GM12878 (cell line): Measurements from ENCODE around the gene OLA1. TPM values are rescaled to one million over a fixed set of nuclear protein-coding genes. Genes with fewer than 3 reads are reported as not detected.

ENCODE experiments used
- ATAC-seq: fragments of 200-7000 bp; cut with Tn5 transposase; 3 replicates; pipeline ENCODE4 v1.9.1; 2020; ENCODE audit warnings: mild to moderate bottlenecking, moderate library complexity
- BruUV-seq: library from RNA; stranded (reverse); fragments of 400-500 nt; replicated peaks from 2 replicates; lab custom pipeline; 2021; lab: Mats Ljungman, UMichigan
- CTCF ChIA-PET: fragments of 300-600 bp; sonication (Branson Sonifier 250); formaldehyde crosslinking; extraction: SDS; loops from one replicate; lab custom pipeline; 2021; ENCODE audit warnings: inconsistent platforms; lab: Yijun Ruan, JAX
- POLR2A ChIA-PET: fragments of 350-600 bp; formaldehyde crosslinking; extraction: SDS; loops from one replicate; lab custom pipeline; 2021; ENCODE audit warnings: inconsistent platforms; lab: Charles Lee
- RAD21 ChIA-PET: fragments of 300-600 bp; sonication (Branson Sonifier 250); formaldehyde crosslinking; loops from one replicate; lab custom pipeline; 2023; ENCODE audit warnings: antibody characterized with exemption; ENCODE audit not compliant: unreplicated experiment; lab: Charles Lee
- SMC1A ChIA-PET: fragments of 300-600 bp; sonication (Branson Sonifier 250); formaldehyde crosslinking; loops from one replicate; lab custom pipeline; 2023; ENCODE audit not compliant: unreplicated experiment, uncharacterized antibody; lab: Charles Lee
- DNase-seq: peaks from one replicate; pipeline ENCODE4 v3.0.0-alpha.2; 2011; ENCODE audit warnings: low read depth, low spot score
- FAIRE-seq: peaks from 3 replicates; lab custom pipeline; 2011; peaks lifted over from hg19 to GRCh38; lab: Jason Lieb, UNC
- H2AFZ ChIP-seq: 2 replicates; pipeline ENCODE4 v1.6.0; 2011; ENCODE audit warnings: low read depth, low read length, control low read depth; ENCODE audit not compliant: control insufficient read depth
- H3K27ac ChIP-seq: 2 replicates; pipeline ENCODE4 v1.5.1; 2011; ENCODE audit warnings: control low read depth; ENCODE audit not compliant: control insufficient read depth, insufficient read depth
- H3K27me3 ChIP-seq, 2 experiments: replicated peaks in 1 of 2; 2 replicates each; pipeline versions ENCODE4 v1.6.0 to v1.6.1; 2011; ENCODE audit warnings: low read length in 1 of 2; ENCODE audit not compliant: control insufficient read depth in 2 of 2, insufficient read depth in 2 of 2
- H3K36me3 ChIP-seq, 2 experiments: 2 replicates each; pipeline ENCODE4 v1.5.1; 2011; ENCODE audit warnings: low read length in 1 of 2; ENCODE audit not compliant: control insufficient read depth in 2 of 2, insufficient read depth in 2 of 2
- H3K4me1 ChIP-seq: 2 replicates; pipeline ENCODE4 v1.6.1; 2011; ENCODE audit warnings: mild to moderate bottlenecking, low read length, moderate library complexity, mixed read lengths; ENCODE audit not compliant: control insufficient read depth, insufficient read depth
- H3K4me2 ChIP-seq: 2 replicates; pipeline ENCODE4 v1.6.0; 2011; ENCODE audit warnings: control low read depth; ENCODE audit not compliant: control insufficient read depth, insufficient read depth
- H3K4me3 ChIP-seq: fragments of 200-600 bp; sonication (generic); 2 replicates; pipeline ENCODE4 v1.5.1; 2016
- H3K79me2 ChIP-seq: 2 replicates; pipeline ENCODE4 v1.6.0; 2011; ENCODE audit warnings: low read length; ENCODE audit not compliant: control insufficient read depth, insufficient read depth
- H3K9ac ChIP-seq: 2 replicates; pipeline ENCODE4 v1.8.0; 2011; ENCODE audit warnings: low read length, control low read depth, mixed read lengths; ENCODE audit not compliant: control insufficient read depth, insufficient read depth
- H3K9me3 ChIP-seq: replicated peaks from 3 replicates; pipeline ENCODE4 v1.5.1; 2011; ENCODE audit warnings: mild to moderate bottlenecking, low read length; ENCODE audit not compliant: control insufficient read depth, insufficient read depth
- H4K20me1 ChIP-seq: 2 replicates; pipeline ENCODE4 v1.6.0; 2011; ENCODE audit not compliant: control insufficient read depth, insufficient read depth
- BMI1 ChIP-seq: fragments of 450-650 bp; IDR thresholded peaks from 2 replicates; pipeline ENCODE4 v1.6.1; 2016; ENCODE audit warnings: mild to moderate bottlenecking, moderate library complexity, borderline replicate concordance
- CBX3 ChIP-seq: fragments of 200-600 bp; sonication (generic); IDR thresholded peaks from 2 replicates; pipeline ENCODE4 v1.6.1; 2016; ENCODE audit warnings: low read depth, borderline replicate concordance
- CBX5 ChIP-seq: sonication (generic); IDR thresholded peaks from 2 replicates; pipeline ENCODE4 v1.6.1; 2016; ENCODE audit warnings: low read depth, moderate library complexity, mild to moderate bottlenecking, inconsistent platforms
- CHD1 ChIP-seq: IDR thresholded peaks from 2 replicates; pipeline ENCODE4 v1.6.1; 2012; ENCODE audit warnings: low read depth, low read length, improper control_type of control experiment
- CREM ChIP-seq: IDR thresholded peaks from 2 replicates; pipeline ENCODE4 v1.6.1; 2014; ENCODE audit warnings: antibody characterized with exemption, low read depth
- DPF2 ChIP-seq: fragments of 450-650 bp; IDR thresholded peaks from 2 replicates; pipeline ENCODE4 v1.6.1; 2017; ENCODE audit warnings: mild to moderate bottlenecking
- JUNB ChIP-seq: IDR thresholded peaks from 2 replicates; pipeline ENCODE4 v1.6.1; 2016; ENCODE audit warnings: antibody characterized with exemption, mild to moderate bottlenecking
- JUND ChIP-seq: IDR thresholded peaks from 2 replicates; pipeline ENCODE4 v1.6.1; 2012; ENCODE audit warnings: low read depth, mild to moderate bottlenecking, low read length, improper control_type of control experiment, moderate library complexity
- MYB ChIP-seq: fragments of 150-350 bp; IDR thresholded peaks from 2 replicates; pipeline ENCODE4 v1.6.1; 2014; ENCODE audit warnings: mild to moderate bottlenecking, low read depth, low read length, borderline replicate concordance
- POLR2AphosphoS2 ChIP-seq: IDR thresholded peaks from 2 replicates; pipeline ENCODE4 v1.6.1; 2011; ENCODE audit warnings: low read depth, mild to moderate bottlenecking, low read length, improper control_type of control experiment, moderate library complexity
- RCOR1 ChIP-seq: conservative IDR thresholded peaks from 2 replicates; pipeline ENCODE4 v1.6.1; 2012; ENCODE audit warnings: low read depth, low read length, improper control_type of control experiment
- RFX5 ChIP-seq: IDR thresholded peaks from 2 replicates; pipeline ENCODE4 v1.6.1; 2011; ENCODE audit warnings: low read depth, low read length, improper control_type of control experiment
- TARDBP ChIP-seq: IDR thresholded peaks from 2 replicates; pipeline ENCODE4 v1.6.1; 2016; ENCODE audit warnings: borderline replicate concordance
- WGBS: methylation state at CpG from one replicate; pipeline ENCODE4 v1.1.6; 2016; ENCODE audit warnings: low lambda C conversion rate; ENCODE audit not compliant: insufficient replicate concordance, insufficient coverage; ENCODE audit errors: missing lambda C conversion rate; 5-methylcytosine and 5-hydroxymethylcytosine counted together
- in situ Hi-C: fragments of 300-500 bp; cut with MboI; formaldehyde crosslinking; loops from 9 replicates; pipeline ENCODE4 v1.14.3; 2018; ENCODE audit warnings: mixed read lengths
- intact Hi-C: fragments of 100-400 bp; cut with micrococcal nuclease; formaldehyde crosslinking; loops from one replicate; pipeline ENCODE4 v1.14.2; 2022; ENCODE audit not compliant: unreplicated experiment
- polyA plus RNA-seq, 11 experiments: library from polyadenylated mRNA; depleted of rRNA in 4 of 11; unstranded in 6 of 11; stranded (reverse) in 5 of 11; fragments of >200 nt; fragmentation: Nextera tagmentation in 4 of 11; fragmentation: Illumina TruSeq in 1 of 11; extraction: Ambion mirVana in 4 of 11; extraction: Trizol in 1 of 11; gene quantifications; 1 replicate in 1 of 11; 2 replicates in 10 of 11; pipeline versions ENCODE4 v1.2.1 to v1.2.3, GENCODE V29; 2011 to 2016; ENCODE audit warnings: inconsistent platforms in 2 of 11, missing spikeins in 2 of 11, low read depth in 1 of 11
- total RNA-seq, 4 experiments: library from RNA; depleted of rRNA in 3 of 4; stranded (reverse); fragments of >200 nt in 3 of 4; fragmentation: Illumina TruSeq in 1 of 4; extraction: Trizol in 1 of 4; gene quantifications; 2 replicates each; pipeline versions ENCODE4 v1.2.1 to v1.2.3, GENCODE V29; 2013 to 2021
- TF ChIP-seq, protein P1 (sequence below): IDR thresholded peaks from 2 replicates; pipeline ENCODE4 v1.6.1; 2012; ENCODE audit warnings: low read depth, low read length, improper control_type of control experiment

Gene OLA1
- total and polyA plus RNA-seq, 10 of the 15 experiments (the other 5 are each of a cell fraction or from before 2014, with no cell fraction given), result 107 to 238 (median 142) TPM

DNA sequence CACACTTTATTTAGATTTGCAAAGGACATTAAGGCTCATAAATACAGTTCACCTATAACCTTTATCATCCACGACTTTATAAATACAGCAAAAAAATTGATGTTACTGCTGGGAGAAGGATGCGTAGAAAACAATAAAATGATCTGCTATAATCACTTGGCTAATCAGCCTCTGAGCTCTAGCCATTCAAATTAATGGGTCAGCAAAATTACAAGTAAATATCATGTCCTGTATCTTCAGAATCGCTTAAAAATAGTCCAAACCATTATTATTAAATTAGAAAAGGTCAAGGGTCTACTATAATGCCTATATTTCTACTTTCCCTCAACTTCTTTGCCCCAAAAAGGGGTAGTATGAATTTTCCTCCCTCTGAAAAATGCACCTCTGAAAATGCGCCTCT is 40.3 kb downstream of the OLA1 start:
- Histone ChIP-seq H3K9ac (no peak overlapping the region), H4K20me1 (no peaks in the 10 kb centered on the region), H3K79me2 (peaks cover 3% of the 10 kb centered on the region)
- in situ Hi-C loops, result no loop called here
- BruUV-seq, result no TSS peak
- TF ChIP-seq CREM (no peak), CBX3 (no peak), POLR2AphosphoS2 (no peak), MYB (no peak), CHD1 (no peak), BMI1 (no peak), DPF2 (no peak), JUNB (no peak), TARDBP (no peak), JUND (no peak), CBX5 (no peak), RCOR1 (no peak), RFX5 (no peak)
- TF ChIP-seq, protein P1, sequence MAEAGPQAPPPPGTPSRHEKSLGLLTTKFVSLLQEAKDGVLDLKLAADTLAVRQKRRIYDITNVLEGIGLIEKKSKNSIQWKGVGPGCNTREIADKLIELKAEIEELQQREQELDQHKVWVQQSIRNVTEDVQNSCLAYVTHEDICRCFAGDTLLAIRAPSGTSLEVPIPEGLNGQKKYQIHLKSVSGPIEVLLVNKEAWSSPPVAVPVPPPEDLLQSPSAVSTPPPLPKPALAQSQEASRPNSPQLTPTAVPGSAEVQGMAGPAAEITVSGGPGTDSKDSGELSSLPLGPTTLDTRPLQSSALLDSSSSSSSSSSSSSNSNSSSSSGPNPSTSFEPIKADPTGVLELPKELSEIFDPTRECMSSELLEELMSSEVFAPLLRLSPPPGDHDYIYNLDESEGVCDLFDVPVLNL, result no peak
- TF ChIP-seq, all 136 proteins: peak for 0
- ChIA-PET POLR2A (interaction anchor here (1.1 kb wide), 1 partner anchor 11 kb away, joined by 3 read pairs; no protein-coding TSS in a partner anchor), CTCF (interaction anchor here (1.1 kb wide), 1 partner anchor 11 kb away, joined by 3 read pairs; no protein-coding TSS in a partner anchor), SMC1A (interaction anchor here (1.9 to 3.2 kb wide), 2 partner anchors 10 to 11 kb away, joined by 11 read pairs; no protein-coding TSS in a partner anchor), RAD21 (no interaction called here)
- DNase-seq, result no peak
- H3K36me3 ChIP-seq, result peaks cover 0 to 10% of the 10 kb centered on the region in 2 experiments; a peak in 2 of 4 replicates
- no peak for FAIRE-seq
- H3K9me3 ChIP-seq, result no peaks in the 10 kb centered on the region
- no peak overlapping the region for H2AFZ ChIP-seq
- H3K4me2 ChIP-seq, result no peak overlapping the region
- no peak overlapping the region for H3K27ac ChIP-seq
- no peaks in the 10 kb centered on the region for H3K4me1 ChIP-seq
- 85% methylated on average over 4 of the region's 4 CpGs for WGBS
- intact Hi-C loops, result no loop called here
- ATAC-seq, result no peak
- no peak overlapping the region for H3K4me3 ChIP-seq
- H3K27me3 ChIP-seq, result no peaks in the 10 kb centered on the region
